ENCODE data around the gene NPW. TPM values are rescaled to one million over a fixed set of nuclear protein-coding genes. Genes with fewer than 3 reads are reported as not detected.

Gene NPW
- total and polyA plus RNA-seq, 9 of the 15 experiments (the other 6 are each of a cell fraction or from before 2014, with no cell fraction given), result 0.14 to 4.0 (median 2.6) TPM; not detected in 4

DNA sequence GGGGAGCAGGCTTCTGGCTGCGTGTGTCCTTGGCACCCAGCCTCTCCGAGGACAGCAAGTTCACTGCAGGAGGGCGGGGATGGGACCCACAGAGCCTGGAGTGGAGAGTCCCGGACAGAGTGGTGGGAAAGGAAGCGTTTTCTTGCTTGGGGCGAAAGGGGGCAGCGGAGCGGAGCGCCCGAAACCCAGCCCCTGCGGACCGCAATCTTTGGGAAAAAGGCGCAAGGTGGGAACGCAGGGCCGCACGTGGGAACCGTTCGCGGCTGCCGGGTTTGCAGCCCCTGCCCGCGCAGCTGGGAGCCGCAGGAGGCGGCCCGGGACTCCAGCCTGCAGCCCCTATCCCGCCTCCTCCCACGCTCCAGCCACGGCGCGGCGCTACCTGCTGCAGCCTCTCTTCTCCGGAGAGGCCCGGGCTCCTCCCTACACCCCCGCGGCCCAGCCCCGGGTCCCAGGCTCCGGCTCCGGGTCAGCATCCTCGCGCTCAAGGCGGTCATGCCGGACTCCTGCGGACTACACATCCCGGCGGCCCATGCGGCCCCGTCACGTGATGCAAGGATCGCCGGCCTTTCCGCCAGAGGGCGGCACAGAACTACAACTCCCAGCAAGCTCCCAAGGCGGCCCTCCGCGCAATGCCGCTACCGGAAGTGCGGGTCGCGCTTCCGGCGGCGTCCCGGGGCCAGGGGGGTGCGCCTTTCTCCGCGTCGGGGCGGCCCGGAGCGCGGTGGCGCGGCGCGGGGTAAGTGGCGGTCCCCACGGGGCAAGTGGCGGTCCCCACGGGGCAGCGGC is 27.9 kb downstream of the NPW start, which contains the start of the genes NTHL1 and TSC2 (continued):
- TF ChIP-seq USF2 (CRISPR knock-in tag; IDR thresholded peaks at IDR 0.05) (peak; percentile 100), HDGF (IDR thresholded peaks at IDR 0.05) (no peak), ZNF239 (CRISPR knock-in tag; IDR thresholded peaks at IDR 0.05) (no peak; the same call in 1 of the 2 replicates), PYGO2 (tag; IDR thresholded peaks at IDR 0.05) (no peak), PRDM10 (IDR thresholded peaks at IDR 0.05; ENCODE audit: partially characterized antibody) (peak; percentile 79), CCAR2 (IDR thresholded peaks at IDR 0.05; ENCODE audit: low read depth, low read length) (no peak), GTF2A2 (tag; IDR thresholded peaks at IDR 0.05) (no peak), FOS (IDR thresholded peaks at IDR 0.05; ENCODE audit: extremely low read depth, insufficient read length) (peak; percentile 4), ZNF583 (CRISPR knock-in tag; IDR thresholded peaks at IDR 0.05) (peak; percentile 91), DIDO1 (tag; IDR thresholded peaks at IDR 0.05; ENCODE audit: low read depth) (peak; percentile 39; the same call in 1 of the 2 replicates), KAT7 (CRISPR knock-in tag; IDR thresholded peaks at IDR 0.05; ENCODE audit: borderline replicate concordance) (peak; percentile 83), MAFF (IDR thresholded peaks at IDR 0.05; ENCODE audit: low read length) (no peak), HNRNPL (IDR thresholded peaks at IDR 0.05; ENCODE audit: low read depth, low read length) (no peak), CBFA2T2 (conservative IDR thresholded peaks at IDR 0.05) (peak; percentile 92), MYC (IDR thresholded peaks at IDR 0.05; ENCODE audit: low read depth, low read length) (peak; percentile 82; the same call in 1 of the 2 replicates), MYC (CRISPR knock-in tag; IDR thresholded peaks at IDR 0.05; ENCODE audit: borderline replicate concordance, low read depth) (no peak; the same call in 1 of the 2 replicates), CHD1 (IDR thresholded peaks at IDR 0.05; ENCODE audit: low read length) (peak; percentile 53), MITF (IDR thresholded peaks at IDR 0.05) (peak; percentile 72; the same call in 1 of the 2 replicates), ZNF263 (CRISPR knock-in tag; IDR thresholded peaks at IDR 0.05; ENCODE audit: borderline replicate concordance) (0 out of 2 replicates have a peak, but pooled peaks have one; percentile 22), ELF2 (CRISPR knock-in tag; IDR thresholded peaks at IDR 0.05) (peak; percentile 68), CXXC5 (CRISPR knock-in tag; IDR thresholded peaks at IDR 0.05) (peak; percentile 99), PPARD (CRISPR knock-in tag; IDR thresholded peaks at IDR 0.05) (no peak), TOE1 (IDR thresholded peaks at IDR 0.05; ENCODE audit: borderline replicate concordance) (peak; percentile 99), TOE1 (CRISPR knock-in tag; IDR thresholded peaks at IDR 0.05; ENCODE audit: borderline replicate concordance, low read depth) (no peak)

All from K562 (cell line).